Skeletal muscle tissue (tissue), 4 donors: ENCODE results near the gene NDUFA11. TPM values are rescaled to one million over a fixed set of nuclear protein-coding genes. Genes with fewer than 3 reads are reported as not detected.
"Not testable (repeated sequence)": the region's sequence is repeated elsewhere in the genome, so short reads cannot be mapped to it uniquely, and the experiment has no call there.

ENCODE experiments used
- H3K27ac ChIP-seq: one replicate; pipeline ENCODE4 v1.7.0; 2013; ENCODE audit warnings: mild to moderate bottlenecking, low read depth, low read length, inconsistent platforms
- H3K27me3 ChIP-seq, 3 donors: one replicate each; pipeline ENCODE4 v1.7.0; 2013; ENCODE audit warnings: low read length in 3 of 3; ENCODE audit not compliant: control insufficient read depth in 3 of 3, insufficient read depth in 3 of 3
- H3K36me3 ChIP-seq, 3 donors: one replicate each; pipeline ENCODE4 v1.7.0; 2013; ENCODE audit warnings: low read length in 3 of 3; ENCODE audit not compliant: control insufficient read depth in 3 of 3, insufficient read depth in 3 of 3
- H3K4me1 ChIP-seq, 3 donors: one replicate each; pipeline ENCODE4 v1.7.0; 2013; ENCODE audit warnings: low read length in 3 of 3, mild to moderate bottlenecking in 3 of 3; ENCODE audit not compliant: control insufficient read depth in 3 of 3, insufficient read depth in 3 of 3
- H3K4me3 ChIP-seq, 3 donors: one replicate each; pipeline ENCODE4 v1.7.0; 2013; ENCODE audit warnings: low read length in 3 of 3
- H3K9ac ChIP-seq, 3 donors: one replicate each; pipeline ENCODE4 v1.7.0; 2013; ENCODE audit warnings: low read length in 3 of 3, mild to moderate bottlenecking in 3 of 3, moderate library complexity in 2 of 3, low read depth in 1 of 3
- H3K9me3 ChIP-seq, 3 donors: one replicate each; pipeline ENCODE4 v1.7.0; 2013; ENCODE audit warnings: low read length in 3 of 3; ENCODE audit not compliant: control insufficient read depth in 3 of 3
- total RNA-seq: library from RNA; depleted of rRNA; stranded (reverse); fragments of >200 nt; gene quantifications from one replicate; pipeline ENCODE4 v1.2.3, GENCODE V29; 2014
- donor health status: Osteomylitis.

NDUFA11 gene
- total RNA-seq, 1 donor from 2014 or later, result 202 TPM

GRCh38 chr19:5864725-5865486 lies 38.7 kb downstream of the NDUFA11 start:
- Histone ChIP-seq H3K4me3 (no peak overlapping the region), H3K4me1 (no peaks in the 10 kb centered on the region), H3K27ac (no peak overlapping the region), H3K9ac (no peak overlapping the region), H3K27me3 (peaks cover 5 to 31% (median 17%) of the 10 kb centered on the region in 3 donors), H3K36me3 (no peaks in the 10 kb centered on the region), H3K9me3 (no peaks in the 10 kb centered on the region)

GRCh38 chr19:5864013-5864720 lies 39.4 kb downstream of the NDUFA11 start:
- Histone ChIP-seq H3K27ac (no peak overlapping the region), H3K9ac (no peak overlapping the region), H3K4me1 (no peaks in the 10 kb centered on the region), H3K36me3 (no peaks in the 10 kb centered on the region), H3K9me3 (no peaks in the 10 kb centered on the region), H3K4me3 (no peak overlapping the region), H3K27me3 (peaks cover 5 to 36% (median 20%) of the 10 kb centered on the region in 3 donors)

GRCh38 chr19:5863030-5863665 lies 40.4 kb downstream of the NDUFA11 start:
- H3K9me3 ChIP-seq, result no peaks in the 10 kb centered on the region
- H3K27ac ChIP-seq, result no peak overlapping the region
- H3K9ac ChIP-seq, result no peak overlapping the region
- no peaks in the 10 kb centered on the region for H3K4me1 ChIP-seq
- H3K36me3 ChIP-seq, result no peaks in the 10 kb centered on the region
- H3K27me3 ChIP-seq, result peaks cover 5 to 37% (median 26%) of the 10 kb centered on the region in 3 donors
- no peak overlapping the region for H3K4me3 ChIP-seq

GRCh38 chr19:5857203-5858081 lies 46.1 kb downstream of the NDUFA11 start:
- H3K27ac ChIP-seq, result no peak overlapping the region
- H3K9me3 ChIP-seq, result no peaks in the 10 kb centered on the region
- H3K36me3 ChIP-seq, result no peaks in the 10 kb centered on the region
- no peak overlapping the region for H3K4me3 ChIP-seq
- no peak overlapping the region for H3K9ac ChIP-seq
- H3K4me1 ChIP-seq, result no peaks in the 10 kb centered on the region
- peaks cover 6 to 20% (median 16%) of the 10 kb centered on the region in 3 donors for H3K27me3 ChIP-seq

GRCh38 chr19:5855151-5855550 lies 48.4 kb downstream of the NDUFA11 start:
- not testable (repeated sequence) for H3K36me3 ChIP-seq, H3K9ac ChIP-seq, H3K27ac ChIP-seq, H3K9me3 ChIP-seq, H3K4me3 ChIP-seq, H3K4me1 ChIP-seq
- H3K27me3 ChIP-seq, result peaks cover 6 to 16% (median 15%) of the 10 kb centered on the region in 3 donors

- peaks cover 6 to 12% (median 7%) of the 10 kb centered on the region in 3 donors for H3K27me3 ChIP-seq
- H3K9ac ChIP-seq, H3K4me1 ChIP-seq, H3K9me3 ChIP-seq, H3K4me3 ChIP-seq, H3K36me3 ChIP-seq, H3K27ac ChIP-seq: not testable (repeated sequence)
Observed at GRCh38 chr19:5854121-5854520, 49.5 kb downstream of the NDUFA11 start.

- Histone ChIP-seq H3K36me3 (no peaks in the 10 kb centered on the region), H3K9ac (no peak within 1 kb of the TSS), H3K27me3 (peaks cover 3 to 7% (median 7%) of the 10 kb centered on the region in 3 donors), H3K4me1 (no peaks in the 10 kb centered on the region), H3K4me3 (no peak within 1 kb of the TSS), H3K27ac (no peak within 1 kb of the TSS), H3K9me3 (no peaks in the 10 kb centered on the region)
Observed at GRCh38 chr19:5851302-5851701, 52.3 kb downstream of the NDUFA11 start, which contains the start of gene FUT3. FUT3 (minus strand) TSS chr19:5851449.

GRCh38 chr19:5850743-5851293 lies 52.8 kb downstream of the NDUFA11 start:
- H3K4me3 ChIP-seq, result no peak overlapping the region
- H3K27me3 ChIP-seq, result peaks cover 0 to 7% (median 6%) of the 10 kb centered on the region in 3 donors
- H3K9me3 ChIP-seq, result no peaks in the 10 kb centered on the region

GRCh38 chr19:5850189-5850588 lies 53.4 kb downstream of the NDUFA11 start:
- Histone ChIP-seq H3K27ac (no peak overlapping the region), H3K36me3 (no peaks in the 10 kb centered on the region), H3K9ac (no peak overlapping the region), H3K27me3 (peaks cover 0 to 7% (median 0%) of the 10 kb centered on the region in 3 donors), H3K4me3 (no peak overlapping the region), H3K9me3 (no peaks in the 10 kb centered on the region), H3K4me1 (no peaks in the 10 kb centered on the region)

More at GRCh38 chr19:5850743-5851293, 52.8 kb downstream of the NDUFA11 start:
- Histone ChIP-seq H3K9ac (no peak overlapping the region), H3K4me1 (no peaks in the 10 kb centered on the region), H3K27ac (no peak overlapping the region), H3K36me3 (no peaks in the 10 kb centered on the region)
